ENCODE data around the gene SORCS2. TPM values are rescaled to one million over a fixed set of nuclear protein-coding genes. Genes with fewer than 3 reads are reported as not detected.
A peak's percentile ranks its signal among the peaks of the same experiment; 100 is the strongest.

SORCS2 gene
- polyA plus RNA-seq, 1 donor from 2014 or later = 1.0 TPM

GRCh38 chr4:7780751-7781348, 588.5 kb downstream of the SORCS2 start:
- H3K27ac ChIP-seq (ENCODE audit: low read length) = no peak overlapping the region
- H3K9me3 ChIP-seq (ENCODE audit: low read length) = no peaks in the 10 kb centered on the region
- no peak overlapping the region for H3K9ac ChIP-seq (ENCODE audit: low read length)
- TF ChIP-seq POLR2AphosphoS5 (IDR thresholded peaks at IDR 0.05) = no peak
- no peak for TF ChIP-seq MXI1 (conservative IDR thresholded peaks at IDR 0.05; ENCODE audit: poor library complexity, severe bottlenecking)
- no peak for TF ChIP-seq RAD21 (conservative IDR thresholded peaks at IDR 0.05)
- TF ChIP-seq, protein P1, sequence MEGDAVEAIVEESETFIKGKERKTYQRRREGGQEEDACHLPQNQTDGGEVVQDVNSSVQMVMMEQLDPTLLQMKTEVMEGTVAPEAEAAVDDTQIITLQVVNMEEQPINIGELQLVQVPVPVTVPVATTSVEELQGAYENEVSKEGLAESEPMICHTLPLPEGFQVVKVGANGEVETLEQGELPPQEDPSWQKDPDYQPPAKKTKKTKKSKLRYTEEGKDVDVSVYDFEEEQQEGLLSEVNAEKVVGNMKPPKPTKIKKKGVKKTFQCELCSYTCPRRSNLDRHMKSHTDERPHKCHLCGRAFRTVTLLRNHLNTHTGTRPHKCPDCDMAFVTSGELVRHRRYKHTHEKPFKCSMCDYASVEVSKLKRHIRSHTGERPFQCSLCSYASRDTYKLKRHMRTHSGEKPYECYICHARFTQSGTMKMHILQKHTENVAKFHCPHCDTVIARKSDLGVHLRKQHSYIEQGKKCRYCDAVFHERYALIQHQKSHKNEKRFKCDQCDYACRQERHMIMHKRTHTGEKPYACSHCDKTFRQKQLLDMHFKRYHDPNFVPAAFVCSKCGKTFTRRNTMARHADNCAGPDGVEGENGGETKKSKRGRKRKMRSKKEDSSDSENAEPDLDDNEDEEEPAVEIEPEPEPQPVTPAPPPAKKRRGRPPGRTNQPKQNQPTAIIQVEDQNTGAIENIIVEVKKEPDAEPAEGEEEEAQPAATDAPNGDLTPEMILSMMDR (IDR thresholded peaks at IDR 0.05; ENCODE audit: poor library complexity, severe bottlenecking) = no peak
- TF ChIP-seq EZH2 (IDR thresholded peaks at IDR 0.05; ENCODE audit: borderline replicate concordance, insufficient read depth, low read length, poor library complexity, severe bottlenecking) = no peak
- TF ChIP-seq TAF1 (IDR thresholded peaks at IDR 0.05; ENCODE audit: low read depth) = no peak
- no peak for TF ChIP-seq REST (IDR thresholded peaks at IDR 0.05; ENCODE audit: borderline replicate concordance)
- TF ChIP-seq EP300 (conservative IDR thresholded peaks at IDR 0.05; ENCODE audit: poor library complexity, severe bottlenecking) = no peak
- no peak for TF ChIP-seq SMC3 (conservative IDR thresholded peaks at IDR 0.05; ENCODE audit: poor library complexity)
- H3K27me3 ChIP-seq (ENCODE audit: insufficient read depth, low read depth, low read length) = no peaks in the 10 kb centered on the region
- no peaks in the 10 kb centered on the region for H3K9me2 ChIP-seq (ENCODE audit: insufficient read depth, low read length)
- no peak overlapping the region for H3K4me3 ChIP-seq (ENCODE audit: low read length)
- H3K36me3 ChIP-seq (ENCODE audit: insufficient read depth, low read length) = peaks cover 10% of the 10 kb centered on the region
- no peak overlapping the region for H2AFZ ChIP-seq (ENCODE audit: low read depth, low read length)
- no peak overlapping the region for H3K4me2 ChIP-seq (ENCODE audit: low read length)
- H3K79me2 ChIP-seq (replicated peaks; ENCODE audit: insufficient read depth, low read length) = no peaks in the 10 kb centered on the region
- H3F3A ChIP-seq (ENCODE audit: insufficient read depth, low read length, poor library complexity, severe bottlenecking) = no peaks in the 10 kb centered on the region
- no peaks in the 10 kb centered on the region for H4K20me1 ChIP-seq (ENCODE audit: insufficient read depth)

GRCh38 chr4:7781366-7781765, 589.0 kb downstream of the SORCS2 start:
- Histone ChIP-seq H3K9ac (ENCODE audit: low read length) (no peak overlapping the region), H3K4me2 (ENCODE audit: low read length) (no peak overlapping the region), H3K27me3 (ENCODE audit: insufficient read depth, low read depth, low read length) (no peaks in the 10 kb centered on the region), H3K27ac (ENCODE audit: low read length) (no peak overlapping the region), H3K9me2 (ENCODE audit: insufficient read depth, low read length) (no peaks in the 10 kb centered on the region), H3F3A (ENCODE audit: insufficient read depth, low read length, poor library complexity, severe bottlenecking) (no peaks in the 10 kb centered on the region), H2AFZ (ENCODE audit: low read depth, low read length) (no peak overlapping the region), H4K20me1 (ENCODE audit: insufficient read depth) (no peaks in the 10 kb centered on the region), H3K4me3 (ENCODE audit: low read length) (no peak overlapping the region), H3K9me3 (ENCODE audit: low read length) (no peaks in the 10 kb centered on the region), H3K79me2 (replicated peaks; ENCODE audit: insufficient read depth, low read length) (no peaks in the 10 kb centered on the region), H3K36me3 (ENCODE audit: insufficient read depth, low read length) (peaks cover 10% of the 10 kb centered on the region)
- peak; percentile 11 for TF ChIP-seq SMC3 (conservative IDR thresholded peaks at IDR 0.05; ENCODE audit: poor library complexity)
- no peak for TF ChIP-seq RAD21 (conservative IDR thresholded peaks at IDR 0.05)
- peak; percentile 11 for TF ChIP-seq EP300 (conservative IDR thresholded peaks at IDR 0.05; ENCODE audit: poor library complexity, severe bottlenecking)
- TF ChIP-seq EZH2 (IDR thresholded peaks at IDR 0.05; ENCODE audit: borderline replicate concordance, insufficient read depth, low read length, poor library complexity, severe bottlenecking) = no peak
- peak; percentile 25 for TF ChIP-seq REST (IDR thresholded peaks at IDR 0.05; ENCODE audit: borderline replicate concordance)

All from neural cell (in vitro differentiated cells).